Breast epithelium (tissue), 3 donors: ENCODE results near the gene OR6K3.

ENCODE experiments used
- POLR2A ChIP-seq: fragments of 450-650 bp; IDR thresholded peaks from one replicate; pipeline ENCODE4 v1.6.1; 2016; ENCODE audit warnings: antibody characterized with exemption, mild to moderate bottlenecking, moderate library complexity
- POLR2AphosphoS5 ChIP-seq, 3 donors: sonication (generic); formaldehyde crosslinking; IDR thresholded peaks; one replicate each; pipeline ENCODE4 v1.6.1; 2017; ENCODE audit warnings: antibody characterized with exemption in 3 of 3
- TF ChIP-seq, protein P1 (sequence below), 3 donors: fragments of 450-650 bp; IDR thresholded peaks; one replicate each; pipeline ENCODE4 v1.5.1; 2016 to 2017; ENCODE audit warnings: antibody characterized with exemption in 3 of 3, mild to moderate bottlenecking in 3 of 3, moderate library complexity in 3 of 3

DNA sequence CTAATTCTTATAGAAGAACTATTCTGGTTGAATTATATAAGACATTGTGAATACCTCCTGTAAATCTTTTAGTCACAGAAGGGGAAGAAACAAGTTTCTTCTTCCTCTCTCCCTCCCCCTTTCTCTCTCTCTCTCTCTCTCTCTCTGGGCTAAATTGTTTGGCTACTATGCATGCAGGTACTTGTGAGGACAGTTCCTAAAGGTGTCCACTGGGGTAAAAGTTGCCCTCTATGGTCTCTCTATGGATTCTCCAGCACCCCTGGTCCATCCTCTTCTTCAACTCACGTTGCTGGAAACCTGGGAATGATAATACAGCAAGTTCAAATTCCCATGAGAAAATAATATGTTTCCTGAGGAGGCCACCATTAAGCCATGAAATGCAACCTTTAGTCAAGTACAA, 5.8 kb downstream of the OR6K3 start:
- TF ChIP-seq, protein P1, sequence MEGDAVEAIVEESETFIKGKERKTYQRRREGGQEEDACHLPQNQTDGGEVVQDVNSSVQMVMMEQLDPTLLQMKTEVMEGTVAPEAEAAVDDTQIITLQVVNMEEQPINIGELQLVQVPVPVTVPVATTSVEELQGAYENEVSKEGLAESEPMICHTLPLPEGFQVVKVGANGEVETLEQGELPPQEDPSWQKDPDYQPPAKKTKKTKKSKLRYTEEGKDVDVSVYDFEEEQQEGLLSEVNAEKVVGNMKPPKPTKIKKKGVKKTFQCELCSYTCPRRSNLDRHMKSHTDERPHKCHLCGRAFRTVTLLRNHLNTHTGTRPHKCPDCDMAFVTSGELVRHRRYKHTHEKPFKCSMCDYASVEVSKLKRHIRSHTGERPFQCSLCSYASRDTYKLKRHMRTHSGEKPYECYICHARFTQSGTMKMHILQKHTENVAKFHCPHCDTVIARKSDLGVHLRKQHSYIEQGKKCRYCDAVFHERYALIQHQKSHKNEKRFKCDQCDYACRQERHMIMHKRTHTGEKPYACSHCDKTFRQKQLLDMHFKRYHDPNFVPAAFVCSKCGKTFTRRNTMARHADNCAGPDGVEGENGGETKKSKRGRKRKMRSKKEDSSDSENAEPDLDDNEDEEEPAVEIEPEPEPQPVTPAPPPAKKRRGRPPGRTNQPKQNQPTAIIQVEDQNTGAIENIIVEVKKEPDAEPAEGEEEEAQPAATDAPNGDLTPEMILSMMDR (IDR thresholded peaks at IDR 0.05), result no peak
- TF ChIP-seq POLR2AphosphoS5 (IDR thresholded peaks at IDR 0.05) (no peak), POLR2A (no peak)
